NCI-H2029 treated with DMSO at 0.1 percent for 48 hours (cell line): ENCODE data around the gene MEGF8.

ENCODE experiments used
- DNase-seq: peaks from one replicate; lab custom pipeline; 2025; lab: John Stamatoyannopoulos, UW

MEGF8 gene

GRCh38 chr19:42325308-42325895 is at the start of gene MEGF8:
TSS of gene MEGF8 (plus strand) at chr19:42325635. CDS start at chr19:42326244, 609 bp downstream.
- peak; percentile 94 for DNase-seq

- no peak for DNase-seq
These were observed 49.2 kb upstream of the MEGF8 start for GRCh38 chr19:42276284-42276683.

- DNase-seq, result no peak
These were observed 48.6 kb upstream of the MEGF8 start for GRCh38 chr19:42276821-42277220.

- no peak for DNase-seq
These were observed 47.5 kb upstream of the MEGF8 start for GRCh38 chr19:42277821-42278451.

GRCh38 chr19:42278452-42279154 is 46.8 kb upstream of the MEGF8 start:
- DNase-seq, result no peak

- no peak for DNase-seq
These were observed 46.1 kb upstream of the MEGF8 start for GRCh38 chr19:42279155-42279901.

- DNase-seq, result peak; percentile 71
These were observed 45.3 kb upstream of the MEGF8 start for GRCh38 chr19:42279902-42280814.

GRCh38 chr19:42280815-42281145 is 44.7 kb upstream of the MEGF8 start:
- DNase-seq, result no peak

- no peak for DNase-seq
These were observed 44.1 kb upstream of the MEGF8 start for GRCh38 chr19:42281146-42281826.

- no peak for DNase-seq
These were observed 43.3 kb upstream of the MEGF8 start for GRCh38 chr19:42281827-42282762.

GRCh38 chr19:42282819-42283187 is 42.6 kb upstream of the MEGF8 start:
- DNase-seq, result no peak

GRCh38 chr19:42283188-42284065 is 42.0 kb upstream of the MEGF8 start:
- DNase-seq, result peak; percentile 51

GRCh38 chr19:42284066-42284501 is 41.4 kb upstream of the MEGF8 start:
- peak; percentile 34 for DNase-seq

GRCh38 chr19:42284591-42285341 is 40.7 kb upstream of the MEGF8 start:
- no peak for DNase-seq

- DNase-seq, result no peak
These were observed 39.9 kb upstream of the MEGF8 start for GRCh38 chr19:42285541-42285941.

GRCh38 chr19:42285988-42286348 is 39.5 kb upstream of the MEGF8 start:
- DNase-seq, result no peak

GRCh38 chr19:42286349-42287016 is 39.0 kb upstream of the MEGF8 start:
- no peak for DNase-seq
